Astrocyte (in vitro differentiated cells and primary cell): ENCODE data around the gene TMOD1. TPM values are rescaled to one million over a fixed set of nuclear protein-coding genes. Genes with fewer than 3 reads are reported as not detected.

Experiments
- DNase-seq: peaks from one replicate; pipeline ENCODE4 v3.0.0-alpha.2; 2010; ENCODE audit warnings: low read depth
- FAIRE-seq: peaks from 2 replicates; lab custom pipeline; 2011; peaks lifted over from hg19 to GRCh38; lab: Jason Lieb, UNC
- H2AFZ ChIP-seq: 2 replicates; pipeline ENCODE4 v1.6.0; 2012; ENCODE audit warnings: low read depth, low read length, inconsistent platforms
- H3K27ac ChIP-seq: 2 replicates; pipeline ENCODE4 v1.5.1; 2011; ENCODE audit warnings: low read depth, low read length, inconsistent platforms
- H3K27me3 ChIP-seq: 2 replicates; pipeline ENCODE4 v1.6.0; 2011; ENCODE audit warnings: low read length, inconsistent platforms; ENCODE audit not compliant: insufficient read depth
- H3K36me3 ChIP-seq: 2 replicates; pipeline ENCODE4 v1.5.1; 2011; ENCODE audit warnings: low read length, inconsistent platforms; ENCODE audit not compliant: insufficient read depth
- H3K4me1 ChIP-seq: 2 replicates; pipeline ENCODE4 v1.5.1; 2011; ENCODE audit warnings: low read length, inconsistent platforms; ENCODE audit not compliant: insufficient read depth
- H3K4me2 ChIP-seq: 2 replicates; pipeline ENCODE4 v1.6.0; 2012; ENCODE audit warnings: low read length, inconsistent platforms
- H3K4me3 ChIP-seq: 2 replicates; pipeline ENCODE4 v1.5.1; 2011; ENCODE audit warnings: low read depth, mild to moderate bottlenecking, low read length, inconsistent platforms; ENCODE audit not compliant: insufficient read depth
- H3K79me2 ChIP-seq: 2 replicates; pipeline ENCODE4 v1.6.0; 2012; ENCODE audit warnings: mild to moderate bottlenecking, low read length, inconsistent platforms; ENCODE audit not compliant: insufficient read depth
- H3K9ac ChIP-seq: 2 replicates; pipeline ENCODE4 v1.6.0; 2012; ENCODE audit warnings: mild to moderate bottlenecking, low read length, inconsistent platforms
- H3K9me3 ChIP-seq: 2 replicates; pipeline ENCODE4 v1.5.1; 2012; ENCODE audit warnings: low read depth, mild to moderate bottlenecking, low read length, inconsistent platforms; ENCODE audit not compliant: insufficient read depth
- H4K20me1 ChIP-seq: 2 replicates; pipeline ENCODE4 v1.6.0; 2012; ENCODE audit warnings: low read length, inconsistent platforms; ENCODE audit not compliant: insufficient read depth
- H3K27ac Mint-ChIP-seq: one replicate; pipeline ENCODE4 v1.8.0; 2021; ENCODE audit warnings: mild to moderate bottlenecking, mixed read lengths; ENCODE audit not compliant: unreplicated experiment
- H3K27me3 Mint-ChIP-seq: one replicate; pipeline ENCODE4 v1.8.0; 2021; ENCODE audit warnings: low read depth, mixed read lengths; ENCODE audit not compliant: unreplicated experiment
- H3K36me3 Mint-ChIP-seq: one replicate; pipeline ENCODE4 v1.8.0; 2021; ENCODE audit warnings: low read depth, mixed read lengths; ENCODE audit not compliant: unreplicated experiment
- H3K4me1 Mint-ChIP-seq: one replicate; pipeline ENCODE4 v1.8.0; 2021; ENCODE audit warnings: low read depth, mixed read lengths; ENCODE audit not compliant: unreplicated experiment
- H3K4me3 Mint-ChIP-seq: one replicate; pipeline ENCODE4 v1.8.0; 2021; ENCODE audit warnings: mild to moderate bottlenecking, moderate library complexity, mixed read lengths; ENCODE audit not compliant: unreplicated experiment
- H3K9me3 Mint-ChIP-seq: one replicate; pipeline ENCODE4 v1.8.0; 2021; ENCODE audit warnings: mild to moderate bottlenecking, mixed read lengths; ENCODE audit not compliant: unreplicated experiment
- EZH2 ChIP-seq: IDR thresholded peaks from 2 replicates; pipeline ENCODE4 v1.6.1; 2012; ENCODE audit warnings: mild to moderate bottlenecking, low read length, inconsistent platforms; ENCODE audit not compliant: insufficient read depth
- total RNA-seq: library from RNA; stranded (reverse); gene quantifications from 2 replicates; pipeline ENCODE4 v1.2.1, GENCODE V29; 2021
- TF ChIP-seq, protein P1 (sequence below): IDR thresholded peaks from 2 replicates; pipeline ENCODE4 v1.5.1; 2011; ENCODE audit warnings: low read depth, mild to moderate bottlenecking, inconsistent platforms, low read length, moderate library complexity; ENCODE audit not compliant: insufficient read depth

TMOD1 gene
- total RNA-seq, 1 donor from 2014 or later, result 0.48 TPM

DNA sequence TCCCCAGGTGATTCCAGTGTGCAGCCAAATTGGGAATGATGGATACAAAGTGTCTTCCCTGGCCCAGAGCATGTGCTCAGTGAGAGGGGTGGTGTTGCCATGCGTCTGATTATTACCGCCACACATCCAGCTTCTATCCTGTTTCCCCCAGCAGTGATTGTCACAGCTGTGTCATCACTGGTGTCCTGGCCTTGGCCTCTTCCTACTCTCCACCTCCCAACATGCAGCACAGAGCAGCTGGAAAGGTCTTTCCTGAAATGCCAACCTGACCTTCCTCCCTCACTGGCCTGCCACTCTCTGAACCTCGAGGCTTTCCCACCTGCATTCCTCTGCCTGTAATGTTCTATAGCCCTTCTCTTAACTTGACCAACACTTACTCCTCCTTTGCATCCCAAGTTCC is 60.0 kb downstream of the TMOD1 start:
- Histone ChIP-seq H3K36me3 (no peaks in the 10 kb centered on the region), H3K27ac (no peak overlapping the region), H3K27me3 (peaks cover 3% of the 10 kb centered on the region), H3K4me3 (no peak overlapping the region), H4K20me1 (no peaks in the 10 kb centered on the region), H3K4me2 (no peak overlapping the region), H2AFZ (no peak overlapping the region), H3K9ac (no peak overlapping the region), H3K9me3 (no peaks in the 10 kb centered on the region), H3K79me2 (no peaks in the 10 kb centered on the region), H3K4me1 (peaks cover 3% of the 10 kb centered on the region)
- Mint-ChIP-seq H3K4me3 (no peak overlapping the region), H3K36me3 (no peaks in the 10 kb centered on the region), H3K4me1 (peaks cover 7% of the 10 kb centered on the region), H3K9me3 (no peaks in the 10 kb centered on the region), H3K27ac (no peak overlapping the region), H3K27me3 (peaks cover 35% of the 10 kb centered on the region)
- no peak for DNase-seq
- FAIRE-seq, result no peak
- TF ChIP-seq EZH2, result no peak
- TF ChIP-seq, protein P1, sequence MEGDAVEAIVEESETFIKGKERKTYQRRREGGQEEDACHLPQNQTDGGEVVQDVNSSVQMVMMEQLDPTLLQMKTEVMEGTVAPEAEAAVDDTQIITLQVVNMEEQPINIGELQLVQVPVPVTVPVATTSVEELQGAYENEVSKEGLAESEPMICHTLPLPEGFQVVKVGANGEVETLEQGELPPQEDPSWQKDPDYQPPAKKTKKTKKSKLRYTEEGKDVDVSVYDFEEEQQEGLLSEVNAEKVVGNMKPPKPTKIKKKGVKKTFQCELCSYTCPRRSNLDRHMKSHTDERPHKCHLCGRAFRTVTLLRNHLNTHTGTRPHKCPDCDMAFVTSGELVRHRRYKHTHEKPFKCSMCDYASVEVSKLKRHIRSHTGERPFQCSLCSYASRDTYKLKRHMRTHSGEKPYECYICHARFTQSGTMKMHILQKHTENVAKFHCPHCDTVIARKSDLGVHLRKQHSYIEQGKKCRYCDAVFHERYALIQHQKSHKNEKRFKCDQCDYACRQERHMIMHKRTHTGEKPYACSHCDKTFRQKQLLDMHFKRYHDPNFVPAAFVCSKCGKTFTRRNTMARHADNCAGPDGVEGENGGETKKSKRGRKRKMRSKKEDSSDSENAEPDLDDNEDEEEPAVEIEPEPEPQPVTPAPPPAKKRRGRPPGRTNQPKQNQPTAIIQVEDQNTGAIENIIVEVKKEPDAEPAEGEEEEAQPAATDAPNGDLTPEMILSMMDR, result no peak

DNA sequence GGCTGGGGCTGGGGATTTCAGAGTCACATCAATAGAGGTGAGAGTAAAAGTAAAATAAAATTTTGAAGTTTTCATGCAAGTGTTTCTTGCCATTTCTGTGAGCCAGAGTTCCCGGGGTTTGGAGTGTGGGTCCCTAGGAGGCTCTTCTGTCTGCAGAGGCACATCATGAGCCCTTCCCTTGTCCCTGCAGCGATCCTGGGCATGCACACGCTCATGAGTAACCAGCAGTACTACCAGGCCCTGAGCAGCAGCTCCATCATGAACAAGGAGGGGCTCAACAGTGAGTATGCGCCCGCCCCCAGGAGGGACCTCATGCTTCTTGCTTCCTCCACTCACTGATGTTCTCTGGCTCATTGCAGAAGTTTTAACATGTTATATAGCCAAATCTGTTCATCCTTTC is 61.1 kb downstream of the TMOD1 start:
- no peak for DNase-seq
- no peaks in the 10 kb centered on the region for H3K36me3 Mint-ChIP-seq
- peaks cover 3% of the 10 kb centered on the region for H3K4me1 ChIP-seq
- H3K4me2 ChIP-seq, result no peak overlapping the region
- no peak overlapping the region for H3K9ac ChIP-seq
- FAIRE-seq, result no peak
- H3K36me3 ChIP-seq, result no peaks in the 10 kb centered on the region
- H3K4me3 ChIP-seq, result no peak overlapping the region
- H3K27me3 Mint-ChIP-seq, result peaks cover 31% of the 10 kb centered on the region
- H3K9me3 Mint-ChIP-seq, result no peaks in the 10 kb centered on the region
- H3K4me3 Mint-ChIP-seq, result no peak overlapping the region
- no peaks in the 10 kb centered on the region for H3K9me3 ChIP-seq
- peaks cover 3% of the 10 kb centered on the region for H3K27me3 ChIP-seq
- no peak overlapping the region for H3K27ac Mint-ChIP-seq
- H3K4me1 Mint-ChIP-seq, result peaks cover 7% of the 10 kb centered on the region
- no peaks in the 10 kb centered on the region for H4K20me1 ChIP-seq
- H3K27ac ChIP-seq, result no peak overlapping the region
- no peaks in the 10 kb centered on the region for H3K79me2 ChIP-seq
- TF ChIP-seq, protein P1, result no peak
- TF ChIP-seq EZH2, result no peak
- H2AFZ ChIP-seq, result no peak overlapping the region

DNA sequence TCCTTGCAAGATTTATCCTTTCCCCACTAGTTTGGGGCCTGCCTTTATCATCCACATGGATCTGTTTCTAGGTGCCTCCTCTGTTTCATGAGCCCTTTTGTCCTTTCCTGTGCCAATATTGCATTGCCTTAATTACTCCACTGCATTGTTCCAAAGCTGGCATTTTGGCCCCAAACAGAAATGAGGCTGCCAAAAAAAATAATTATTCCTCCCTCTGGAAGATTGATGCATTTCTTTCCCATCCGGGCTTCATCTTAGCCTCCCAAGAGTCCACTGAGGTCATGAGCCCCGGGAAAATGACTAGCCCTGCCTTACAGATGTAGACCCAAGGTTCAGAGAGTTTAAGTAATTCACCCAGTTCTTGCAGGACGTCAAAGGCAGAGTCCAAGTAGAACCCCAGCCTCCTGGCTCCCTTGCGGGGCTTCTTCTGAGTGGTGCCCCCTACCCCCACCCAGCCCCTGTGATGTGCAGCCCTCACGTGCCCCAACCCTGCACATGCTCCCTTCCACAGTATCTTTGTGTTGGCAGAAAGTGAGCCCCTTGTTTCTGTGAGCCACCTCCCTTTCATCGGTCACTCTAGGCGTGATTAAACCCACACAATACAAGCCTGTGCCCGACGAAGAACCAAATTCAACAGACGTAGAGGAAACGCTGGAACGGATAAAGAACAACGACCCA is 62.1 kb downstream of the TMOD1 start:
- H3K9me3 ChIP-seq, result no peaks in the 10 kb centered on the region
- Mint-ChIP-seq H3K36me3 (peaks cover 3% of the 10 kb centered on the region), H3K27me3 (peaks cover 35% of the 10 kb centered on the region), H3K4me1 (peaks cover 7% of the 10 kb centered on the region), H3K4me3 (no peak overlapping the region), H3K27ac (no peak overlapping the region), H3K9me3 (peaks cover 3% of the 10 kb centered on the region)
- FAIRE-seq (no peak), DNase-seq (no peak)
- no peak overlapping the region for H3K4me3 ChIP-seq
- H3K36me3 ChIP-seq, result no peaks in the 10 kb centered on the region
- H3K4me2 ChIP-seq, result peak overlapping the region; percentile 4
- H2AFZ ChIP-seq, result no peak overlapping the region
- peaks cover 3% of the 10 kb centered on the region for H3K27me3 ChIP-seq
- H3K27ac ChIP-seq, result no peak overlapping the region
- no peak overlapping the region for H3K9ac ChIP-seq
- peaks cover 3% of the 10 kb centered on the region for H3K4me1 ChIP-seq
- TF ChIP-seq, protein P1, result no peak
- no peaks in the 10 kb centered on the region for H4K20me1 ChIP-seq
- no peaks in the 10 kb centered on the region for H3K79me2 ChIP-seq
